Measurements from ENCODE around the gene DGKD.

DNA sequence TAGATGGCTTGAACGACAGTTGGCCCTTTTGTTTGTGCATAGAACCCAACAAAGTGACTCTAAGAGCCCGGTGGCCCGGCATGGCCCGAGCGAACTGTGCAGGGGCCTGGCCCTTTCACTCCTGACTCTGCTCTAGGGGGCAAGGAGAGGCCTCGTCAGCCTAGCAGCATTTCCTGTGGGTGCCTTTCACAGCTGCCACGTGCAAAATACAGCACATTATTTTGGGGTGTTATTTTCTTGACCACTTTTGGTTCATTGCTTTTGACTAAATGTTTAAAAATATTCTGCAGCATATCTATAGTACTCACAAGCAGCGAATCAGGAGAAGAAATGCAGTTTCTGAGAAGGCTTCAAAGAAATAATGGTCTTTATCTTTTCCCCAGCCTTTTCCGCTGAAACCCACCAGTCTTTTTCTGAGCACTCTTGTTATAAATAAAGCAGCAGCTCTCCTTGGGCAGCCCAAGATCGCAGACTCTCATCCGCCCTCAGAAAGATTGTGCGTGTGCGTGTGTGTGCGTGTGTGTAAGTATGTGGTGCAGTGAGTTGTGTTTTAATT is 31.3 kb downstream of the DGKD start:
- TF ChIP-seq POLR2A (IDR thresholded peaks at IDR 0.05) (no peak), POLR2AphosphoS5 (IDR thresholded peaks at IDR 0.05) (no peak)
- TF ChIP-seq, protein P1, sequence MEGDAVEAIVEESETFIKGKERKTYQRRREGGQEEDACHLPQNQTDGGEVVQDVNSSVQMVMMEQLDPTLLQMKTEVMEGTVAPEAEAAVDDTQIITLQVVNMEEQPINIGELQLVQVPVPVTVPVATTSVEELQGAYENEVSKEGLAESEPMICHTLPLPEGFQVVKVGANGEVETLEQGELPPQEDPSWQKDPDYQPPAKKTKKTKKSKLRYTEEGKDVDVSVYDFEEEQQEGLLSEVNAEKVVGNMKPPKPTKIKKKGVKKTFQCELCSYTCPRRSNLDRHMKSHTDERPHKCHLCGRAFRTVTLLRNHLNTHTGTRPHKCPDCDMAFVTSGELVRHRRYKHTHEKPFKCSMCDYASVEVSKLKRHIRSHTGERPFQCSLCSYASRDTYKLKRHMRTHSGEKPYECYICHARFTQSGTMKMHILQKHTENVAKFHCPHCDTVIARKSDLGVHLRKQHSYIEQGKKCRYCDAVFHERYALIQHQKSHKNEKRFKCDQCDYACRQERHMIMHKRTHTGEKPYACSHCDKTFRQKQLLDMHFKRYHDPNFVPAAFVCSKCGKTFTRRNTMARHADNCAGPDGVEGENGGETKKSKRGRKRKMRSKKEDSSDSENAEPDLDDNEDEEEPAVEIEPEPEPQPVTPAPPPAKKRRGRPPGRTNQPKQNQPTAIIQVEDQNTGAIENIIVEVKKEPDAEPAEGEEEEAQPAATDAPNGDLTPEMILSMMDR (IDR thresholded peaks at IDR 0.05) = no peak
